Stomach (tissue), 4 donors: ENCODE measurements around the gene REM1.

ENCODE experiments used
- CTCF ChIP-seq, 7 experiments: fragments of 450-650 bp in 4 of 7; fragments of 200-600 bp in 3 of 7; sonication (generic) in 3 of 7; IDR thresholded peaks; one replicate each; pipeline ENCODE4 v1.5.1; 2016 to 2019; ENCODE audit warnings: antibody characterized with exemption in 7 of 7, control low read depth in 2 of 7, mild to moderate bottlenecking in 1 of 7
- POLR2A ChIP-seq, 4 donors: fragments of 450-650 bp; IDR thresholded peaks; one replicate each; pipeline ENCODE4 v1.6.1; 2016; ENCODE audit warnings: antibody characterized with exemption in 4 of 4, control low read depth in 2 of 4, mild to moderate bottlenecking in 1 of 4, moderate library complexity in 1 of 4

GRCh38 chr20:31516166-31516565 is 41.1 kb downstream of the REM1 start:
- no peak for TF ChIP-seq CTCF (IDR thresholded peaks at IDR 0.05)
- no peak for TF ChIP-seq POLR2A (IDR thresholded peaks at IDR 0.05)
